Measurements from ENCODE around the gene VMO1.

Gene VMO1

GRCh38 chr17:4771519-4772234, 14.5 kb downstream of the VMO1 start, which contains the start of gene TM4SF5:
Gene TM4SF5 (plus strand): TSS chr17:4771886. CDS start chr17:4771923, 37 bp downstream.
- no peak within 1 kb of the TSS for H3K4me3 ChIP-seq (ENCODE audit: low read length)
- TF ChIP-seq EZH2 (optimal IDR thresholded peaks at IDR 0.05; ENCODE audit: low read depth, low read length) (no peak), EZH2phosphoT487 (IDR thresholded peaks at IDR 0.05; ENCODE audit: low read length) (no peak)
- TF ChIP-seq, protein P1, sequence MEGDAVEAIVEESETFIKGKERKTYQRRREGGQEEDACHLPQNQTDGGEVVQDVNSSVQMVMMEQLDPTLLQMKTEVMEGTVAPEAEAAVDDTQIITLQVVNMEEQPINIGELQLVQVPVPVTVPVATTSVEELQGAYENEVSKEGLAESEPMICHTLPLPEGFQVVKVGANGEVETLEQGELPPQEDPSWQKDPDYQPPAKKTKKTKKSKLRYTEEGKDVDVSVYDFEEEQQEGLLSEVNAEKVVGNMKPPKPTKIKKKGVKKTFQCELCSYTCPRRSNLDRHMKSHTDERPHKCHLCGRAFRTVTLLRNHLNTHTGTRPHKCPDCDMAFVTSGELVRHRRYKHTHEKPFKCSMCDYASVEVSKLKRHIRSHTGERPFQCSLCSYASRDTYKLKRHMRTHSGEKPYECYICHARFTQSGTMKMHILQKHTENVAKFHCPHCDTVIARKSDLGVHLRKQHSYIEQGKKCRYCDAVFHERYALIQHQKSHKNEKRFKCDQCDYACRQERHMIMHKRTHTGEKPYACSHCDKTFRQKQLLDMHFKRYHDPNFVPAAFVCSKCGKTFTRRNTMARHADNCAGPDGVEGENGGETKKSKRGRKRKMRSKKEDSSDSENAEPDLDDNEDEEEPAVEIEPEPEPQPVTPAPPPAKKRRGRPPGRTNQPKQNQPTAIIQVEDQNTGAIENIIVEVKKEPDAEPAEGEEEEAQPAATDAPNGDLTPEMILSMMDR (IDR thresholded peaks at IDR 0.05; ENCODE audit: low read length), result no peak
- no peaks in the 10 kb centered on the region for H3K36me3 ChIP-seq (replicated peaks; ENCODE audit: insufficient read depth, low read length)
- H3K27ac ChIP-seq (ENCODE audit: low read length), result no peak within 1 kb of the TSS
- no peaks in the 10 kb centered on the region for H3F3A ChIP-seq (ENCODE audit: insufficient read depth, low read length)
- H3K9me2 ChIP-seq (replicated peaks; ENCODE audit: insufficient read depth, low read length), result no peaks in the 10 kb centered on the region
- no peak for DNase-seq
- H4K20me1 ChIP-seq (ENCODE audit: insufficient read depth, low read length), result no peaks in the 10 kb centered on the region
- H3K4me2 ChIP-seq (ENCODE audit: low read depth, low read length), result no peak within 1 kb of the TSS
- H3K9ac ChIP-seq (ENCODE audit: low read length), result no peak within 1 kb of the TSS
- H3K79me2 ChIP-seq (ENCODE audit: low read length), result no peaks in the 10 kb centered on the region
- H3K27me3 ChIP-seq (replicated peaks; ENCODE audit: insufficient read depth, low read length), result peaks cover 24% of the 10 kb centered on the region
- no peak within 1 kb of the TSS for H2AFZ ChIP-seq (ENCODE audit: low read length)
- H3K4me1 ChIP-seq (ENCODE audit: low read length), result no peaks in the 10 kb centered on the region
- H3K9me3 ChIP-seq (replicated peaks; ENCODE audit: insufficient read depth, low read length), result no peaks in the 10 kb centered on the region

- H3K4me2 ChIP-seq (ENCODE audit: low read depth, low read length), result no peak overlapping the region
These were observed 16.5 kb downstream of the VMO1 start for GRCh38 chr17:4769628-4770027.

DNA sequence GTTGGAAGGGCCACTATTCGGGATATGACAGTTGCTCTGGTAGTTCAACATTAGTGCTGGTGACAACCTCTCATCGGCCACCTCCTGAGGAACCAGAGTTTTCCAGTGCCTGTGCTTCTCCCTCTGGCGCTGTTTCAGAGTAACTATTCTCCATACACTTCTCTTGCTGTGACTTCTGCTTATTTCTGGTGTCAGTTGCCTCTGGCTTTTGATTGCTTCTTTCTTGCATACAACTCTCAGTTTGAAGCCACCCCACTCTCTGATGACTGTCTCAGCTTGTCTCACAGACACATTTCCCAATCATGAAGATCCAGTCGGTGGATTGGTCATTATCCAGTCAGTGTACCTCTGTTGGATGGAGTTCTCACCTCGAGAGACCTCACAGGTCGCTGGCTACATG, 17.9 kb downstream of the VMO1 start:
- Histone ChIP-seq H3K9me2 (replicated peaks; ENCODE audit: insufficient read depth, low read length) (no peaks in the 10 kb centered on the region), H3F3A (ENCODE audit: insufficient read depth, low read length) (no peaks in the 10 kb centered on the region), H3K27ac (ENCODE audit: low read length) (no peak overlapping the region), H3K36me3 (replicated peaks; ENCODE audit: insufficient read depth, low read length) (no peaks in the 10 kb centered on the region), H3K4me1 (ENCODE audit: low read length) (no peaks in the 10 kb centered on the region), H3K4me3 (ENCODE audit: low read length) (no peak overlapping the region), H3K79me2 (ENCODE audit: low read length) (no peaks in the 10 kb centered on the region), H3K9me3 (replicated peaks; ENCODE audit: insufficient read depth, low read length) (no peaks in the 10 kb centered on the region), H4K20me1 (ENCODE audit: insufficient read depth, low read length) (no peaks in the 10 kb centered on the region), H2AFZ (ENCODE audit: low read length) (no peak overlapping the region), H3K27me3 (replicated peaks; ENCODE audit: insufficient read depth, low read length) (peaks cover 14% of the 10 kb centered on the region), H3K9ac (ENCODE audit: low read length) (no peak overlapping the region), H3K4me2 (ENCODE audit: low read depth, low read length) (no peak overlapping the region)
- TF ChIP-seq, protein P1 (IDR thresholded peaks at IDR 0.05; ENCODE audit: low read length), result no peak
- no peak for TF ChIP-seq EZH2 (optimal IDR thresholded peaks at IDR 0.05; ENCODE audit: low read depth, low read length)
- no peak for DNase-seq

More at GRCh38 chr17:4769628-4770027, 16.5 kb downstream of the VMO1 start:
- H3K4me3 ChIP-seq (ENCODE audit: low read length), result no peak overlapping the region
- no peaks in the 10 kb centered on the region for H3K9me3 ChIP-seq (replicated peaks; ENCODE audit: insufficient read depth, low read length)
- no peaks in the 10 kb centered on the region for H3K36me3 ChIP-seq (replicated peaks; ENCODE audit: insufficient read depth, low read length)
- H4K20me1 ChIP-seq (ENCODE audit: insufficient read depth, low read length), result no peaks in the 10 kb centered on the region
- H3F3A ChIP-seq (ENCODE audit: insufficient read depth, low read length), result no peaks in the 10 kb centered on the region
- no peak overlapping the region for H3K9ac ChIP-seq (ENCODE audit: low read length)
- no peak overlapping the region for H2AFZ ChIP-seq (ENCODE audit: low read length)
- H3K27ac ChIP-seq (ENCODE audit: low read length), result no peak overlapping the region
- H3K79me2 ChIP-seq (ENCODE audit: low read length), result no peaks in the 10 kb centered on the region
- no peak for DNase-seq
- H3K27me3 ChIP-seq (replicated peaks; ENCODE audit: insufficient read depth, low read length), result peaks cover 24% of the 10 kb centered on the region
- H3K9me2 ChIP-seq (replicated peaks; ENCODE audit: insufficient read depth, low read length), result no peaks in the 10 kb centered on the region
- H3K4me1 ChIP-seq (ENCODE audit: low read length), result no peaks in the 10 kb centered on the region
- TF ChIP-seq EZH2phosphoT487 (IDR thresholded peaks at IDR 0.05; ENCODE audit: low read length) (no peak), EZH2 (optimal IDR thresholded peaks at IDR 0.05; ENCODE audit: low read depth, low read length) (no peak)
- TF ChIP-seq, protein P1 (IDR thresholded peaks at IDR 0.05; ENCODE audit: low read length), result no peak

Measured in MM.1S (cell line).